Measurements from ENCODE around the gene PIGP.

- TF ChIP-seq POLR2AphosphoS5 (IDR thresholded peaks at IDR 0.05; ENCODE audit: borderline replicate concordance, low read depth, low read length), result no peak
- TF ChIP-seq EZH2 (IDR thresholded peaks at IDR 0.05), result no peak
- no peak for TF ChIP-seq FOXP2 (optimal IDR thresholded peaks at IDR 0.05; ENCODE audit: control extremely low read depth, extremely low read length, insufficient read depth)
These were observed 1.2 kb downstream of the PIGP start for GRCh38 chr21:37071561-37072273.
